ENCODE data around the gene COL21A1. TPM values are rescaled to one million over a fixed set of nuclear protein-coding genes. Genes with fewer than 3 reads are reported as not detected.

Gene COL21A1
- total RNA-seq, 3 donors from 2014 or later (not counting 1 experiment from before 2014, with no cell fraction given): not detected

DNA sequence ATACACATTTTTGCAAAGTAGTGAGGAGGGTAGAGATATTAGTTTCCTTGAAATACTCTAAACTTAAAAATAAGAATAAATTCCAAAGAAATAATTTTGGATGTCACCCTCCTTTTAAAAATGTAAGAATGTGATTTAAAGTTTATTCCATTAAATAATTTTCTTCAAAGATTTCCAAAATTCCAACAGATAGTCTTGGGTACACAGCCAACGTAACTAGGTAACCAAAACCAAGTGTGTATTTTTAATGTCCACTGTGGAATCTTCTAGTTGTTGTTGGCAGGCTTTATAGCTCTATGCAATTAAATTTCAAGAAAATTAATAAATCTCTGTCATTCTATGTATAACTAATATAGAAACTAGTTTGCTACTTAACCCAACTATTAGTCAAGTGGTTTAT lies 101.3 kb downstream of the COL21A1 start:
- Mint-ChIP-seq H3K4me3 (no peak overlapping the region), H3K27me3 (ENCODE audit: low read depth in 2 of 2) (no peaks in the 10 kb centered on the region), H3K36me3 (peaks cover 10% of the 10 kb centered on the region), H3K4me1 (no peaks in the 10 kb centered on the region), H3K9me3 (peaks cover 17 to 19% of the 10 kb centered on the region in 2 donors), H3K27ac (no peak overlapping the region)
- H3K4me3 ChIP-seq (ENCODE audit: low read length): no peak overlapping the region
- H3K27ac ChIP-seq (ENCODE audit: low read length): no peak overlapping the region
- ATAC-seq: no peak
- no peaks in the 10 kb centered on the region for H3K27me3 ChIP-seq (ENCODE audit: control insufficient read depth, insufficient read depth, low read length)
- no peak for DNase-seq
- no peaks in the 10 kb centered on the region for H3K4me1 ChIP-seq (ENCODE audit: control insufficient read depth, insufficient read depth, low read length)
- intact Hi-C loops (cut with micrococcal nuclease): no loop called here
- H3K9me3 ChIP-seq (ENCODE audit: control insufficient read depth, insufficient read depth, low read length): no peaks in the 10 kb centered on the region
- TF ChIP-seq CTCF (IDR thresholded peaks at IDR 0.05): no peak
- no peaks in the 10 kb centered on the region for H3K36me3 ChIP-seq (ENCODE audit: control insufficient read depth, insufficient read depth, low read length)
- WGBS (ENCODE audit: insufficient coverage): no CpG with 5 or more reads among the region's 1 CpG

DNA sequence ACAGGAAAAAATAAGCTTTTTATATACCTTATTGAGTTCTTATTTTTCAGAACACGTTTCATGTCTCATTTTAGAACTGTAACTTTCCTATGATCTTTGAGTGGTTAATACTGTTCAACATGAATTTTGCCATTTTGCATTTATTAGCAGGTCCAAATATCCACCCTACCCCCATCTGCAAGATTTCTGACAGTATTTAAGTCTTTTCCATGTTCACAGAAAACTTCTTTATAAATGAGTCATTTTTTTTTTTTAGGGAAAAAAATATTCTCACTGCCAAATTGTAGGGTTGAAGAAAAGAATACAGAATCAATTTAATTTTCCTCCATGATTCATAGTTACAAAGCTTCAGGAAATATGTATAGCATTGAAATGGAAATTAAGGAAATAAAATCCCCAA lies 101.8 kb downstream of the COL21A1 start:
- H3K36me3 ChIP-seq (ENCODE audit: control insufficient read depth, insufficient read depth, low read length): no peaks in the 10 kb centered on the region

GRCh38 chr6:56144538-56145324 lies 102.6 kb downstream of the COL21A1 start:
- Histone ChIP-seq H3K9me3 (ENCODE audit: control insufficient read depth, insufficient read depth, low read length) (no peaks in the 10 kb centered on the region), H3K4me1 (ENCODE audit: control insufficient read depth, insufficient read depth, low read length) (no peaks in the 10 kb centered on the region), H3K36me3 (ENCODE audit: control insufficient read depth, insufficient read depth, low read length) (no peaks in the 10 kb centered on the region), H3K27ac (ENCODE audit: low read length) (no peak overlapping the region), H3K4me3 (ENCODE audit: low read length) (no peak overlapping the region), H3K27me3 (ENCODE audit: control insufficient read depth, insufficient read depth, low read length) (no peaks in the 10 kb centered on the region)
- Mint-ChIP-seq H3K36me3 (peaks cover 10% of the 10 kb centered on the region), H3K9me3 (peaks cover 15 to 16% of the 10 kb centered on the region in 2 donors), H3K4me1 (no peaks in the 10 kb centered on the region), H3K27me3 (ENCODE audit: low read depth in 2 of 2) (no peaks in the 10 kb centered on the region), H3K27ac (no peak overlapping the region), H3K4me3 (no peak overlapping the region)
- DNase-seq (no peak), ATAC-seq (no peak)
- intact Hi-C loops (cut with micrococcal nuclease): no loop called here
- TF ChIP-seq CTCF (IDR thresholded peaks at IDR 0.05): no peak
- 88% methylated on average over 2 of the region's 4 CpGs for WGBS (ENCODE audit: insufficient coverage)

More for the DNA sequence above, 101.8 kb downstream of the COL21A1 start:
- no peaks in the 10 kb centered on the region for H3K9me3 ChIP-seq (ENCODE audit: control insufficient read depth, insufficient read depth, low read length)
- H3K27ac Mint-ChIP-seq: no peak overlapping the region
- no peaks in the 10 kb centered on the region for H3K27me3 Mint-ChIP-seq (ENCODE audit: low read depth in 2 of 2)
- no peaks in the 10 kb centered on the region for H3K4me1 Mint-ChIP-seq
- ATAC-seq (no peak), DNase-seq (no peak)
- H3K27ac ChIP-seq (ENCODE audit: low read length): no peak overlapping the region
- peaks cover 17 to 19% of the 10 kb centered on the region in 2 donors for H3K9me3 Mint-ChIP-seq
- peaks cover 10% of the 10 kb centered on the region for H3K36me3 Mint-ChIP-seq
- H3K4me3 ChIP-seq (ENCODE audit: low read length): no peak overlapping the region
- H3K4me3 Mint-ChIP-seq: no peak overlapping the region
- no peaks in the 10 kb centered on the region for H3K27me3 ChIP-seq (ENCODE audit: control insufficient read depth, insufficient read depth, low read length)
- WGBS (ENCODE audit: insufficient coverage): no CpG with 5 or more reads among the region's 1 CpG
- intact Hi-C loops (cut with micrococcal nuclease): no loop called here
- no peak for TF ChIP-seq CTCF (IDR thresholded peaks at IDR 0.05)
- H3K4me1 ChIP-seq (ENCODE audit: control insufficient read depth, insufficient read depth, low read length): no peaks in the 10 kb centered on the region

DNA sequence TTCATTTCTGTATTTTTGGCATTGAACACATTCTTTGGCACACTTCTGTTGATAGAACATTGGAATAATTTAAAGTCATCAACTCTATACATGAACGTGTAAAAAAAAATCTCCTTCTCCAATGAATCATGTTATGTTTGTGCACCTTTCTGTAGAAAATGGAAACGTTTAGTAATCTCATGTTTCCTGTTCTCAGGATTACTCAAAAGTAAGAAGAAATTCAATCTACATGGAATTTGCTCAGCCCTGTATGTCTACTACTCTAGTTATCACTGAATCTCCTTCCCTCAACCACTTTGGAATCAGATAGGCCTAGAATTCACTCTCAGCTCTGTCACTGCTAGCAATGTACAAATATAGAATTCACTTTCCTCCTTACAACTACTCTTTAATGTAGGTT lies 103.6 kb downstream of the COL21A1 start:
- Histone ChIP-seq H3K27me3 (ENCODE audit: control insufficient read depth, insufficient read depth, low read length) (no peaks in the 10 kb centered on the region), H3K4me1 (ENCODE audit: control insufficient read depth, insufficient read depth, low read length) (no peaks in the 10 kb centered on the region), H3K36me3 (ENCODE audit: control insufficient read depth, insufficient read depth, low read length) (no peaks in the 10 kb centered on the region), H3K4me3 (ENCODE audit: low read length) (no peak overlapping the region), H3K27ac (ENCODE audit: low read length) (no peak overlapping the region), H3K9me3 (ENCODE audit: control insufficient read depth, insufficient read depth, low read length) (no peaks in the 10 kb centered on the region)
- DNase-seq (no peak), ATAC-seq (no peak)
- Mint-ChIP-seq H3K27me3 (ENCODE audit: low read depth in 2 of 2) (no peaks in the 10 kb centered on the region), H3K27ac (no peak overlapping the region), H3K9me3 (peaks cover 12 to 14% of the 10 kb centered on the region in 2 donors), H3K36me3 (peaks cover 10% of the 10 kb centered on the region), H3K4me3 (no peak overlapping the region), H3K4me1 (no peaks in the 10 kb centered on the region)
- intact Hi-C loops (cut with micrococcal nuclease): no loop called here
- no peak for TF ChIP-seq CTCF (IDR thresholded peaks at IDR 0.05)
- 29% methylated on average over 1 of the region's 2 CpGs for WGBS (ENCODE audit: insufficient coverage)

Measured in natural killer cell (primary cell).